Transverse colon (tissue), 4 donors: ENCODE results near the gene AFG3L2. TPM values are rescaled to one million over a fixed set of nuclear protein-coding genes. Genes with fewer than 3 reads are reported as not detected.

Experiments used
- DNase-seq: peaks from one replicate; pipeline ENCODE4 v3.0.0-alpha.2; 2019
- H3K27ac ChIP-seq, 4 donors: fragments of 200-600 bp; sonication (generic); 2 replicates each; pipeline ENCODE4 v1.5.1; 2016 to 2018; ENCODE audit warnings: inconsistent platforms in 4 of 4
- H3K27me3 ChIP-seq: fragments of 200-600 bp; sonication (generic); 2 replicates; pipeline ENCODE4 v1.5.1; 2017; ENCODE audit warnings: inconsistent platforms
- H3K36me3 ChIP-seq, 4 donors: fragments of 200-600 bp; sonication (generic); 2 replicates each; pipeline ENCODE4 v1.5.1; 2017 to 2019; ENCODE audit warnings: inconsistent platforms in 4 of 4
- H3K4me1 ChIP-seq, 4 donors: fragments of 200-600 bp; sonication (generic); 2 replicates each; pipeline ENCODE4 v1.5.1; 2017 to 2020; ENCODE audit warnings: inconsistent platforms in 4 of 4
- H3K4me3 ChIP-seq, 4 donors: fragments of 200-600 bp; sonication (generic); 1 replicate in 1 of 4; 2 replicates in 3 of 4; pipeline versions ENCODE4 v1.5.1 to v1.6.1; 2017 to 2019; ENCODE audit warnings: inconsistent platforms in 4 of 4
- H3K9me3 ChIP-seq, 2 donors: fragments of 200-600 bp; sonication (generic); 2 replicates each; pipeline ENCODE4 v1.5.1; 2017 to 2019; ENCODE audit warnings: inconsistent platforms in 2 of 2
- CTCF ChIP-seq, 5 experiments: fragments of 200-600 bp in 3 of 5; fragments of 450-650 bp in 2 of 5; sonication (generic) in 3 of 5; IDR thresholded peaks; 1 replicate in 2 of 5; 2 replicates in 3 of 5; pipeline ENCODE4 v1.5.1; 2016 to 2017; ENCODE audit warnings: antibody characterized with exemption in 5 of 5, inconsistent platforms in 3 of 5, mild to moderate bottlenecking in 2 of 5, moderate library complexity in 1 of 5
- EP300 ChIP-seq: sonication (generic); formaldehyde crosslinking; IDR thresholded peaks from one replicate; pipeline ENCODE4 v1.6.1; 2017; ENCODE audit warnings: antibody characterized with exemption, low read depth
- POLR2A ChIP-seq: fragments of 450-650 bp; IDR thresholded peaks from one replicate; pipeline ENCODE4 v1.6.1; 2016; ENCODE audit warnings: antibody characterized with exemption, mild to moderate bottlenecking, moderate library complexity
- POLR2AphosphoS5 ChIP-seq, 3 donors: sonication (generic); formaldehyde crosslinking; IDR thresholded peaks; one replicate each; pipeline ENCODE4 v1.6.1; 2016; ENCODE audit warnings: antibody characterized with exemption in 3 of 3
- whole genome bisulfite sequencing, 2 donors: methylation state at CpG; one replicate each; pipeline ENCODE4 v1.1.5; 2018; ENCODE audit warnings: low coverage in 1 of 2; 5-methylcytosine and 5-hydroxymethylcytosine counted together
- in situ Hi-C, 4 donors: fragments of 200-750 bp; cut with MboI; loops; one replicate each; pipeline versions ENCODE4 v1.15.0 to v1.15.1; 2017; ENCODE audit warnings: low sequenced_read_pairs in 3 of 4, low pct_ligation_motif_present in 1 of 4, low pct_unique_long_range_greater_than_20kb in 1 of 4
- intact Hi-C: fragments of 100-400 bp; cut with DNase I; formaldehyde crosslinking; loops from one replicate; pipeline ENCODE4 v1.15.1; 2023; ENCODE audit warnings: low total_unique reads
- total RNA-seq, 4 donors: library from RNA; depleted of rRNA; stranded (reverse); fragments of >200 nt; gene quantifications; one replicate each; pipeline ENCODE4 v1.1.0, GENCODE V29; 2016

Gene AFG3L2
- total RNA-seq, 4 donors from 2014 or later = 74.1 to 95.6 (median 92.6) TPM

DNA sequence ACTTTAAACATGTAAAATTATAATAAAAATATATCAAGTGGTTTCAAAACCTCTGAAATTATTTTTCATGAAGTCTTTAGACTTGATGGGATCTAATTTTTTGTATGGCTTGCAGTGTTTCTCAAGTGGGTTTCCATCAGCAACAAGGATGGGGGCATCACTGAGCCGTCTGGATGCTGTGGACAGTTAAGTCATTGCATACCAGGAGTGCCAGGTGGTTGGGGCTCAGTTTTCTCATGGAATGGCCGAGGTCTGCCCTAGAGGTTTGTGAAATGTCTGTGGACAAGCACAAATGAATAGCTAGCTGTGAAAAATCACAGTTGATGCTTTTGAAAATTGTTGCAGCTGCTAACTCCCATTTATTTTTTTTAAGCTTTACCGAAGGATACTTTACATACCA, 32.4 kb upstream of the AFG3L2 start:
- no peak for TF ChIP-seq CTCF (IDR thresholded peaks at IDR 0.05)
- no peak for TF ChIP-seq POLR2AphosphoS5 (IDR thresholded peaks at IDR 0.05)
- TF ChIP-seq POLR2A = no peak
- no peak for TF ChIP-seq EP300
- intact Hi-C loops (no loop called here), in situ Hi-C loops (no loop called here)
- WGBS, 2 donors = 71 to 80% methylated on average over 1 to 3 of the region's 3 CpGs
- Histone ChIP-seq H3K4me3 (no peak overlapping the region), H3K27ac (no peak overlapping the region), H3K27me3 (peaks cover 3% of the 10 kb centered on the region), H3K4me1 (peaks cover 3 to 32% (median 20%) of the 10 kb centered on the region in 4 donors), H3K36me3 (no peaks in the 10 kb centered on the region), H3K9me3 (no peaks in the 10 kb centered on the region)
- DNase-seq = no peak

DNA sequence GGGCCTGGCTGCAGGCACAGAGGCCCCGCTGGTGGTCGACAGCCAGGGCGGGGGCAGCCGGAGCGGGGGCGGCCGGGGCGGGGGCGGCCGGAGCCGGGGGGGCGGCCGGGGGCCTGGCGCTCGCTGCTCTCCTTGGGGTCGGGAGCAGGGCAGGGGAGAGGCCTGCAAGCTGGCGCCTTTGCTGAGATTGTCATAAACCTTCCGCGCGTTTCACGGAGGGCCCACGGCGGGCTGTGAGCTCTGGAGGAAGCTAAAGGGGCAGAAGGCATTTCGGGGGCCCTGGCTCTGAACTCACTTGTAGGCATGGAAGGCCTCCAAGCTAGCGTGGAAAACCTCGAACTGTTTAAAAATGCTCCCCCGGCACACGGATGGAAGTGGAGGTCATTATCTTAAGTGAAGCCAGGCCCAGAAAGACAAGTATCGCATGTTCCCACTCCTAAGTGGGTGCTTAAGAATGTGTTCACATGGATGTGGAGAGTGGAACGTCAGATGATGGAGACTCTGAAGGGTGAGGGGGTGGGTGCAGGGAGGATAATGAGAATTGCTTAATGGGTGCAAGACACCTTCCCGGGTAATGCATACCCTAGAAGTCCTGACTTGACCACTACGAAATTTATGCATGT, 31.3 kb upstream of the AFG3L2 start:
- H3K27me3 ChIP-seq = peaks cover 8% of the 10 kb centered on the region
- H3K36me3 ChIP-seq = no peaks in the 10 kb centered on the region
- peak overlapping the region; percentile 84 to 94 (median 89) for H3K27ac ChIP-seq
- TF ChIP-seq POLR2AphosphoS5 (IDR thresholded peaks at IDR 0.05) (no peak), CTCF (IDR thresholded peaks at IDR 0.05) (no peak), EP300 (no peak), POLR2A (no peak)
- intact Hi-C loops (no loop called here), in situ Hi-C loops (no loop called here)
- H3K4me3 ChIP-seq = peak overlapping the region; percentile 33 to 64 (median 58)
- 20 to 44% methylated on average over 3 to 24 of the region's 32 CpGs for WGBS, 2 donors
- DNase-seq = peak; percentile 17
- H3K9me3 ChIP-seq = no peaks in the 10 kb centered on the region
- H3K4me1 ChIP-seq = peaks cover 3 to 32% (median 20%) of the 10 kb centered on the region in 4 donors

- Histone ChIP-seq H3K4me1 (peaks cover 3 to 32% (median 20%) of the 10 kb centered on the region in 4 donors), H3K36me3 (no peaks in the 10 kb centered on the region), H3K27me3 (peaks cover 8% of the 10 kb centered on the region), H3K27ac (no peak overlapping the region), H3K4me3 (no peak overlapping the region), H3K9me3 (no peaks in the 10 kb centered on the region)
- 58 to 66% methylated on average over 10 to 19 of the region's 19 CpGs for WGBS, 2 donors
- TF ChIP-seq POLR2AphosphoS5 (IDR thresholded peaks at IDR 0.05) (no peak), POLR2A (no peak), EP300 (no peak), CTCF (IDR thresholded peaks at IDR 0.05) (no peak)
- no peak for DNase-seq
- intact Hi-C loops (no loop called here), in situ Hi-C loops (no loop called here)
Measured at GRCh38 chr18:12406371-12407111, 29.5 kb upstream of the AFG3L2 start.

GRCh38 chr18:12405066-12405465, 28.0 kb upstream of the AFG3L2 start:
- no peak for DNase-seq
- intact Hi-C loops = no loop called here
- Histone ChIP-seq H3K4me3 (no peak overlapping the region), H3K36me3 (no peaks in the 10 kb centered on the region), H3K27ac (no peak overlapping the region), H3K9me3 (no peaks in the 10 kb centered on the region), H3K27me3 (peaks cover 8% of the 10 kb centered on the region), H3K4me1 (peaks cover 3 to 26% (median 20%) of the 10 kb centered on the region in 4 donors)
- in situ Hi-C loops = no loop called here
- WGBS, 2 donors = 80 to 90% methylated on average over 1 to 3 of the region's 3 CpGs
- TF ChIP-seq EP300 (no peak), POLR2AphosphoS5 (IDR thresholded peaks at IDR 0.05) (no peak), CTCF (IDR thresholded peaks at IDR 0.05) (no peak)
